Measurements from ENCODE around the gene CCR5AS.

Gene CCR5AS

GRCh38 chr3:46406788-46407611 lies at the start of gene CCR5AS, which contains the start of gene CCRL2:
TSS of gene CCR5AS (minus strand) at chr3:46407066.
TSS of gene CCRL2 (plus strand) at chr3:46407259. CDS start at chr3:46408080, 821 bp downstream.
- H3K9me3 Mint-ChIP-seq: no peaks in the 10 kb centered on the region
- H3K36me3 Mint-ChIP-seq: no peaks in the 10 kb centered on the region
- H3K4me3 Mint-ChIP-seq: peak within 1 kb of the TSS; percentile 82
- H3K4me1 Mint-ChIP-seq: peaks cover 27% of the 10 kb centered on the region
- no peaks in the 10 kb centered on the region for H3K27me3 Mint-ChIP-seq
- H3K27ac Mint-ChIP-seq: peak within 1 kb of the TSS; percentile 35

GRCh38 chr3:46456118-46456517 lies 49.3 kb upstream of the CCR5AS start:
- H3K4me3 Mint-ChIP-seq: no peak overlapping the region
- peaks cover 7% of the 10 kb centered on the region for H3K27me3 Mint-ChIP-seq
- no peaks in the 10 kb centered on the region for H3K36me3 Mint-ChIP-seq
- no peak overlapping the region for H3K27ac Mint-ChIP-seq
- H3K9me3 Mint-ChIP-seq: peaks cover 10% of the 10 kb centered on the region
- H3K4me1 Mint-ChIP-seq: no peaks in the 10 kb centered on the region

- H3K36me3 Mint-ChIP-seq: no peaks in the 10 kb centered on the region
- H3K9me3 Mint-ChIP-seq: peaks cover 5% of the 10 kb centered on the region
- no peaks in the 10 kb centered on the region for H3K4me1 Mint-ChIP-seq
- peaks cover 8% of the 10 kb centered on the region for H3K27me3 Mint-ChIP-seq
- no peak overlapping the region for H3K4me3 Mint-ChIP-seq
- no peak overlapping the region for H3K27ac Mint-ChIP-seq
Observed at GRCh38 chr3:46455231-46456115, 48.6 kb upstream of the CCR5AS start.

- peaks cover 5% of the 10 kb centered on the region for H3K27me3 Mint-ChIP-seq
- H3K4me3 Mint-ChIP-seq: no peak overlapping the region
- no peaks in the 10 kb centered on the region for H3K36me3 Mint-ChIP-seq
- H3K9me3 Mint-ChIP-seq: no peaks in the 10 kb centered on the region
- H3K27ac Mint-ChIP-seq: peak overlapping the region; percentile 8
- H3K4me1 Mint-ChIP-seq: no peaks in the 10 kb centered on the region
Observed at GRCh38 chr3:46454606-46455005, 47.7 kb upstream of the CCR5AS start.

- Mint-ChIP-seq H3K36me3 (no peaks in the 10 kb centered on the region), H3K9me3 (no peaks in the 10 kb centered on the region), H3K4me1 (no peaks in the 10 kb centered on the region), H3K4me3 (no peak overlapping the region), H3K27ac (no peak overlapping the region), H3K27me3 (peaks cover 5% of the 10 kb centered on the region)
Observed at GRCh38 chr3:46454209-46454595, 47.3 kb upstream of the CCR5AS start.

- peaks cover 5% of the 10 kb centered on the region for H3K27me3 Mint-ChIP-seq
- no peaks in the 10 kb centered on the region for H3K9me3 Mint-ChIP-seq
- H3K4me1 Mint-ChIP-seq: no peaks in the 10 kb centered on the region
- H3K36me3 Mint-ChIP-seq: no peaks in the 10 kb centered on the region
- H3K4me3 Mint-ChIP-seq: no peak overlapping the region
- H3K27ac Mint-ChIP-seq: no peak overlapping the region
Observed at GRCh38 chr3:46453526-46454208, 46.8 kb upstream of the CCR5AS start.

- H3K27me3 Mint-ChIP-seq: peaks cover 5% of the 10 kb centered on the region
- H3K4me1 Mint-ChIP-seq: no peaks in the 10 kb centered on the region
- no peaks in the 10 kb centered on the region for H3K9me3 Mint-ChIP-seq
- H3K27ac Mint-ChIP-seq: no peak overlapping the region
- H3K4me3 Mint-ChIP-seq: no peak overlapping the region
- no peaks in the 10 kb centered on the region for H3K36me3 Mint-ChIP-seq
Observed at GRCh38 chr3:46449755-46450552, 43.1 kb upstream of the CCR5AS start.

- Mint-ChIP-seq H3K4me1 (no peaks in the 10 kb centered on the region), H3K4me3 (no peak overlapping the region), H3K36me3 (no peaks in the 10 kb centered on the region), H3K27me3 (peaks cover 5% of the 10 kb centered on the region), H3K27ac (no peak overlapping the region), H3K9me3 (no peaks in the 10 kb centered on the region)
Observed at GRCh38 chr3:46448721-46449120, 41.9 kb upstream of the CCR5AS start.

- H3K9me3 Mint-ChIP-seq: no peaks in the 10 kb centered on the region
- H3K4me1 Mint-ChIP-seq: no peaks in the 10 kb centered on the region
- no peak overlapping the region for H3K27ac Mint-ChIP-seq
- H3K4me3 Mint-ChIP-seq: no peak overlapping the region
- H3K27me3 Mint-ChIP-seq: peaks cover 3% of the 10 kb centered on the region
- H3K36me3 Mint-ChIP-seq: no peaks in the 10 kb centered on the region
Observed at GRCh38 chr3:46447228-46447985, 40.5 kb upstream of the CCR5AS start.

GRCh38 chr3:46442576-46443530 lies 36.0 kb upstream of the CCR5AS start:
- H3K27me3 Mint-ChIP-seq: no peaks in the 10 kb centered on the region
- no peaks in the 10 kb centered on the region for H3K36me3 Mint-ChIP-seq
- peaks cover 21% of the 10 kb centered on the region for H3K4me1 Mint-ChIP-seq
- H3K4me3 Mint-ChIP-seq: no peak overlapping the region
- H3K9me3 Mint-ChIP-seq: no peaks in the 10 kb centered on the region
- no peak overlapping the region for H3K27ac Mint-ChIP-seq

- Mint-ChIP-seq H3K9me3 (no peaks in the 10 kb centered on the region), H3K4me3 (no peak overlapping the region), H3K27me3 (no peaks in the 10 kb centered on the region), H3K4me1 (peaks cover 21% of the 10 kb centered on the region), H3K27ac (peak overlapping the region; percentile 52), H3K36me3 (no peaks in the 10 kb centered on the region)
Observed at GRCh38 chr3:46440531-46441294, 33.8 kb upstream of the CCR5AS start.

- H3K27ac Mint-ChIP-seq: no peak overlapping the region
- peaks cover 21% of the 10 kb centered on the region for H3K4me1 Mint-ChIP-seq
- H3K9me3 Mint-ChIP-seq: no peaks in the 10 kb centered on the region
- H3K27me3 Mint-ChIP-seq: no peaks in the 10 kb centered on the region
- no peak overlapping the region for H3K4me3 Mint-ChIP-seq
- no peaks in the 10 kb centered on the region for H3K36me3 Mint-ChIP-seq
Observed at GRCh38 chr3:46438831-46439230, 32.0 kb upstream of the CCR5AS start.

Data from activated naive CD4-positive, alpha-beta T cell treated with anti-CD3 and anti-CD28 coated beads, Interleukin-2, amount 50 U/mL, for 24 hours (primary cell).